ENCODE data around the gene KRT9. TPM values are rescaled to one million over a fixed set of nuclear protein-coding genes. Genes with fewer than 3 reads are reported as not detected.

Gene KRT9, protein sequence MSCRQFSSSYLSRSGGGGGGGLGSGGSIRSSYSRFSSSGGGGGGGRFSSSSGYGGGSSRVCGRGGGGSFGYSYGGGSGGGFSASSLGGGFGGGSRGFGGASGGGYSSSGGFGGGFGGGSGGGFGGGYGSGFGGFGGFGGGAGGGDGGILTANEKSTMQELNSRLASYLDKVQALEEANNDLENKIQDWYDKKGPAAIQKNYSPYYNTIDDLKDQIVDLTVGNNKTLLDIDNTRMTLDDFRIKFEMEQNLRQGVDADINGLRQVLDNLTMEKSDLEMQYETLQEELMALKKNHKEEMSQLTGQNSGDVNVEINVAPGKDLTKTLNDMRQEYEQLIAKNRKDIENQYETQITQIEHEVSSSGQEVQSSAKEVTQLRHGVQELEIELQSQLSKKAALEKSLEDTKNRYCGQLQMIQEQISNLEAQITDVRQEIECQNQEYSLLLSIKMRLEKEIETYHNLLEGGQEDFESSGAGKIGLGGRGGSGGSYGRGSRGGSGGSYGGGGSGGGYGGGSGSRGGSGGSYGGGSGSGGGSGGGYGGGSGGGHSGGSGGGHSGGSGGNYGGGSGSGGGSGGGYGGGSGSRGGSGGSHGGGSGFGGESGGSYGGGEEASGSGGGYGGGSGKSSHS
- total RNA-seq = not detected in 2 replicates

DNA sequence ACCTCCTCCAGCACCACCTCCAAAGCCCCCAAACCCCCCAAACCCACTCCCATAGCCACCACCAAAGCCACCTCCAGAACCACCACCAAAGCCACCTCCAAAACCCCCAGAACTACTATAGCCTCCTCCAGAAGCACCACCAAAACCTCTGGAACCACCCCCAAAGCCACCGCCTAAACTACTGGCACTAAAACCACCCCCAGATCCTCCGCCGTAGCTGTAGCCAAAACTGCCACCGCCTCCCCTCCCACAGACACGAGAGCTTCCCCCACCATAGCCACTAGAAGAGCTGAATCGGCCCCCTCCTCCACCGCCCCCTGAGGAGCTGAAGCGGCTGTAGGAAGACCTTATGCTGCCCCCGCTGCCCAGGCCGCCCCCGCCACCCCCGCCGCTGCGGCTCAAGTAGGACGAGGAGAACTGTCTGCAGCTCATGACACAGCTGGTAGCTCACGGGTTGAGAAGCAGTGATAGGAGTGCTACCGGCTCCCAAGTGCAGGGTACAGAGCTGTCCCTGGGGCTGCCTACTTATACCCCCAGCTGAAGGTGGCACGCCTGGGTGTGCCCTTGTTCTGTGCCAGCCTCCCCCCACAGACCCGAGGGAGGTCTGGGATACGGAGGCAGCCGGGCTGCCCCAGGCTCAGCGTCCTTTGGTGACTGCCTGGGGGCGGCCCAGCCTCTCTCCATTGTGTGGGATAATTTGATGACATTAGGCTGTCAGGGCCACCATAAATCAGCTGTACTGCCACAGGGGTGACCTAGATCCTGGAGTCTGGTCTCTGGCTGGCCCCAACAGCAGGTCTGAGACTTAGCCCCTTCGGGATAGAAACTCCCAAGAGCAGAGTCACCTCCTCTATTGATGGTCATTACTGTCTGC is at the start of gene KRT9:
TSS of gene KRT9 (minus strand) at position 499 of the 874 bp plus-strand sequence. CDS start at position 432, 67 bp downstream.

DNA sequence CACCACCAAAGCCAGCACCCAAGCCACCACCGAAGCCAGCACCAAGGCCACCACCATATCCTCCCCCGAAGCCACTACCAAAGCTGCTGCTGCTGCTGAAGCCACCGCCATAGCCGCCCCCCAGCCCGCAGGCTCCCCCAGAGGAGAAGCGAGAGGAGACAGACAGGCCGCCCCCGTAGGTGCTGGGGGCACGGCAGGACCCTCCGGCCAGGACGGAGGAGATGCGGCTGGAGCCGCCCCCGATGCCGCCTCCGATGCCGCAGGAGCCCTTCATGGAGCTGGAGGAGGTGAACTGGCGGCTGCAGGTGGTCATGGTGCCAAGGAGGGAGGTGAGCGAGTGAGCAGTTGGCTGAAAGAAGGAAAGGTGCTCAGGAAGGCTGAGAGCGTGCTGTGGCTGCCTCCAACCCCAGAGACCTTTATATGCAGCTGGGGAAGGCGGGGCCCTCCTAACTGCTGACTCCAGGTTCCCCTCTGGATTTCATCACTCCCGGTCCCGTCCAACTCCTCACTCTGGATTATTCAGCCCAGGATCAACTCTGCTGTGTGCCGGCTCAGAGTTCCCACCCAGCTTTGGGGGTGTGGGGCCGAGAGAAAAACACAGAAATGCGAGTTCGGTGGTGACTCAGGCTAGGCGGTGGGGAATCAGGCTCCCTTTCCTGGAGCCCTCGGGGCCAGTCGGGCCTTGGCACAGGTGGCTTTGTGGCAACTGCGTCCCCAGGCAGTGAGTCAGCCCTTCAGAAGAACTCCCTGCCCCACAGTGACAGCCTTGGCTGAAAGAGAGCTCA is 40.7 kb upstream of the KRT9 start, which contains the start of gene KRT16:
TSS of gene KRT16 (minus strand) at position 392 of the 785 bp plus-strand sequence. CDS start at position 313, 79 bp downstream.

DNA sequence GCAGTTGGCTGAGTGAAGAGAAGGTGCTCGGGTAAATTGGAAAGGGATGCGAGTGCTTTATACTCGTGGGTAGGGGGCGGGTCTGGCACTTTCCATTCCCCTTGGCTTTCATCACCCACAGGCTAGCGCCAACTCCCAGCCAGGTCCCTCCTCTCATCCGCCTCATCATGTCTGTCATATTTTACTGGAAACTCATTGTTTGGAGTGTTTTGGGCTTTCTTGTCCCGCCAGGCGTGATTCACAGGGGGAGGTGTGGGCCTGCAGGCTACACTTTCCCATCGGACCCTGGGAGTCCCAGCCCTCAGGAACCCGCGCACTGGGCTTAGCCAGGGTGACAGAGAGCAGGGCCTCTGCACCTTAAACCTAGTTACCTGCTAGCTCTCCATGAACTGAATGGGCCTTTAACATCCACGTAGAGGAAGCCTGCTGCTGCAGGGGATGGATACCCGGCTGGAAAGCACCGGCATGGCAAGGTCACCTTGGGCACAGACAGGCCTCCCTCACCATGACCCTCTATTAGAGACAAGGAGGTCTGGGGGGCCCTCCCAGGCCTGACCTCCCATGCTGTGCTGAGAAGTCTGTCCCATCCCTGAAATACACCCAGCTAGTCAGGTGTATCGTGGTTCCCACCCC is 15.1 kb upstream of the KRT9 start, which contains the start of gene KRT14:
TSS of gene KRT14 (minus strand) at position 33 of the 633 bp plus-strand sequence. CDS start 61 bp downstream, outside the sequence.

DNA sequence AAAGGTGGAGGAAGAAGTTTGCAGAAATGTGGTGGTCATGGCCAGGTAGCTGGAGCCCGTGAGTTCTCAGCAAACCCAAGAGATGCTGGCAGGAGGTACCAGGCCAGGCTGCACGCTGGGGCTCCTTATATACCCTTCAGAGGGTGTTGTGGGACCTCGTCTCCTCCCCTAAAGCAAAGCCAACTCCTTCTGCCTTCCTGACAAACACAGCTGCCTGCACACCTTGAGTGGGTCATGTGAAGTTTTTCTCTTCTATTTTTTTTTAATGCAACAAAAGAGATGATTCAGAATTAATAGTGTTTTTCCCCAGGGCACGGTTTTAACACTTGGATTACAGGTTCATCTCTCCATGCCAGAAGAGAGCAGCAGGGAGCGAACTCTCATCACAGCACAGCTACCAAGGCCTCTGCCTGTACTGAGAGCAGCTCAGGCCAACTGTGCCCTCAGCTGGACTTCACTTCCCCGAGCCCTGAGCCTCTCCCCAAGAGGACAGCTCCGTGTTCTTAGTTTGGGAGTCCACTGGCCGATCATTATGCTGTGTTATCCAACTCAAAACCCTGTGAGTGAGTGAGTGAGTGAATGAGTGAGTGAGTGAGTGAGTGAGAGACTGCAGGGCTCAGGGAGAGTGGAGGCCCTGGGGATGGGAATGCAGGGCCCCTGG is 52.9 kb downstream of the KRT9 start, which contains the start of gene KRT15:
TSS of gene KRT15 (minus strand) at position 102 of the 661 bp plus-strand sequence. CDS start at position 39, 63 bp downstream.

Other genes starting within 250 kb of the KRT9 start
- not detected in 2 replicates for gene KRT33A, start 221.2 kb downstream of the KRT9 start, total RNA-seq
- gene KRT33B, start 202.2 kb downstream of the KRT9 start, total RNA-seq = not detected in 2 replicates
- gene KRT34, start 189.8 kb downstream of the KRT9 start, total RNA-seq = 0.13 and 2.9 TPM in 2 replicates
- 0.13 TPM in 1 of 2 replicates, not detected in the other for gene KRT31, start 174.5 kb downstream of the KRT9 start, total RNA-seq
- not detected in 2 replicates for gene KRT37, start 147.5 kb downstream of the KRT9 start, total RNA-seq
- not detected in 2 replicates for gene KRT38, start 131.1 kb downstream of the KRT9 start, total RNA-seq
- gene KRT32, start 104.7 kb downstream of the KRT9 start, total RNA-seq = not detected in 2 replicates
- not detected in 2 replicates for gene KRT35, start 90.9 kb downstream of the KRT9 start, total RNA-seq
- gene KRT36, start 82.1 kb downstream of the KRT9 start, total RNA-seq = not detected in 2 replicates
- not detected in 2 replicates for gene KRT13, start 66.4 kb downstream of the KRT9 start, total RNA-seq
- gene KRT15, start 53.2 kb downstream of the KRT9 start, total RNA-seq = 1.0 and 2.8 TPM in 2 replicates
- gene KRT19, start 43.8 kb downstream of the KRT9 start, total RNA-seq = 918 and 2,026 TPM in 2 replicates
- not detected in 2 replicates for gene KRT14, start 14.8 kb upstream of the KRT9 start, total RNA-seq
- 0.51 TPM in 1 of 2 replicates, not detected in the other for gene KRT16, start 40.7 kb upstream of the KRT9 start, total RNA-seq
- gene KRT17, start 52.5 kb upstream of the KRT9 start, total RNA-seq = 2.3 and 25.7 TPM in 2 replicates
- 99.4 and 202 TPM in 2 replicates for gene EIF1, start 116.8 kb upstream of the KRT9 start, total RNA-seq
- not detected in 2 replicates for gene GAST, start 140.3 kb upstream of the KRT9 start, total RNA-seq
- 0.13 TPM in 1 of 2 replicates, not detected in the other for gene HAP1, start 162.6 kb upstream of the KRT9 start, total RNA-seq
- gene JUP, start 214.7 kb upstream of the KRT9 start, total RNA-seq = 302 and 440 TPM in 2 replicates
- 64.4 and 101 TPM in 2 replicates for gene P3H4, start 239.9 kb upstream of the KRT9 start, total RNA-seq
- gene FKBP10, start 240.9 kb upstream of the KRT9 start, total RNA-seq = 175 and 310 TPM in 2 replicates

Data from mesangial cell (primary cell).